Activated CD8-positive, alpha-beta memory T cell treated with anti-CD3 and anti-CD28 coated beads, Interleukin-2, amount 50 U/mL, for 48 hours (primary cell): ENCODE measurements around the gene GPNMB.
"Not testable (repeated sequence)": the region's sequence is repeated elsewhere in the genome, so short reads cannot be mapped to it uniquely, and the experiment has no call there.

Source experiments
- DNase-seq: peaks from one replicate; pipeline ENCODE4 v3.0.0-alpha.2; 2020

Gene GPNMB

DNA sequence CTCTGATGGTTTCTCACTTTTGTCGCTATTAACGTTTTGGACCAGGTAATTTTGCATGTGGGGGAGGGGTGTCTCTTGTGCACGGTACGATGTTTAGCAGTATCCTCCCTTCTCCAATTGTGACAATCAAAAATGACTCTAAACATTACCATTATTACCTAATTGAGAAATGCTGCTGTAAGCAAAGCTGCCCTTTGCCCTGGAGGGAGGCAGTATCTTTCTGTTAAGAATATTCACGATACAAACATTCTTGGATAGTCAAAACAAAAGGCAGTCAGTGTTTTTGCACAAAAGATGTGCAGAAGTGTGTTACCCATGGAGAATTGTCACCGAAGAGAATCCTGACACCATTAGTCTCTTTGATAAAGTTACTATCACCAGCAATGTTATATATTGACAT, 62.2 kb downstream of the GPNMB start:
- no peak for DNase-seq

DNA sequence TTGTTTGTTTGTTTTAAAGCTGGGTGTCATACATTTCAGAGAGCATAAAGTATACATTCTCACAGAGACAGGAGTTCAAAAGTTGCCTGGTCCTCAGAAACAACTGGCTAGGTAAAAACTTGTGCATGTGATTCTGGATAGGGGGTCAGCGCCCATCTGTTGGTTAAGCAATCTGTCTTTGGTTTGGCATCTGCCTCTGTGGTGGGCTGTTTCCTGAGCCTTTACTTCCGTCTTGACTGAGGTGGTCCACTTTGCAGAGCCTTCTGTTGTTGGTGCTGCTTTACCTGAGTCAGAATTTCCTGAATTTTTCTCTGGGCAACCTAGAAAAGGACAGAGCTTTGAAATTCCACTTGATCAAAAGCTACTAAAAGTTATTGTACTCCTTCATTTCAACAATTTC, 65.6 kb downstream of the GPNMB start:
- DNase-seq = not testable (repeated sequence)

GRCh38 chr7:23315366-23315765, 68.8 kb downstream of the GPNMB start:
- no peak for DNase-seq
